ENCODE measurements around the gene CLPX.

CLPX gene

GRCh38 chr15:65206750-65207149 lies 21.6 kb upstream of the CLPX start:
- H3K9me3 ChIP-seq (ENCODE audit: control insufficient read depth, insufficient read depth, low read length), result no peaks in the 10 kb centered on the region
- no peak overlapping the region for H3K9ac ChIP-seq (ENCODE audit: low read depth, low read length)
- H3K4me1 ChIP-seq (ENCODE audit: control insufficient read depth, insufficient read depth, low read length), result 0 out of 2 replicates have a peak, but pooled peaks cover 2% of the 10 kb centered on the region
- no peaks in the 10 kb centered on the region for H3K27me3 ChIP-seq (ENCODE audit: control insufficient read depth, insufficient read depth, low read length)
- no peak overlapping the region for H3K27ac ChIP-seq (ENCODE audit: low read depth, low read length)
- no peaks in the 10 kb centered on the region for H3K36me3 ChIP-seq (ENCODE audit: control insufficient read depth, insufficient read depth, low read length)
- no peak overlapping the region for H3K4me3 ChIP-seq (ENCODE audit: low read depth, low read length)

GRCh38 chr15:65204931-65205660 lies 20.0 kb upstream of the CLPX start:
- no peaks in the 10 kb centered on the region for H3K9me3 ChIP-seq (ENCODE audit: control insufficient read depth, insufficient read depth, low read length)
- H3K4me1 ChIP-seq (ENCODE audit: control insufficient read depth, insufficient read depth, low read length), result no peaks in the 10 kb centered on the region
- H3K27me3 ChIP-seq (ENCODE audit: control insufficient read depth, insufficient read depth, low read length), result no peaks in the 10 kb centered on the region
- no peaks in the 10 kb centered on the region for H3K36me3 ChIP-seq (ENCODE audit: control insufficient read depth, insufficient read depth, low read length)
- no peak overlapping the region for H3K27ac ChIP-seq (ENCODE audit: low read depth, low read length)
- H3K4me3 ChIP-seq (ENCODE audit: low read depth, low read length), result no peak overlapping the region
- H3K9ac ChIP-seq (ENCODE audit: low read depth, low read length), result no peak overlapping the region

GRCh38 chr15:65204236-65204930 lies 19.2 kb upstream of the CLPX start:
- Histone ChIP-seq H3K4me1 (ENCODE audit: control insufficient read depth, insufficient read depth, low read length) (no peaks in the 10 kb centered on the region), H3K9me3 (ENCODE audit: control insufficient read depth, insufficient read depth, low read length) (no peaks in the 10 kb centered on the region), H3K27ac (ENCODE audit: low read depth, low read length) (no peak overlapping the region), H3K27me3 (ENCODE audit: control insufficient read depth, insufficient read depth, low read length) (no peaks in the 10 kb centered on the region), H3K36me3 (ENCODE audit: control insufficient read depth, insufficient read depth, low read length) (no peaks in the 10 kb centered on the region), H3K9ac (ENCODE audit: low read depth, low read length) (no peak overlapping the region), H3K4me3 (ENCODE audit: low read depth, low read length) (no peak overlapping the region)

- Histone ChIP-seq H3K4me3 (ENCODE audit: low read depth, low read length) (no peak overlapping the region), H3K9me3 (ENCODE audit: control insufficient read depth, insufficient read depth, low read length) (no peaks in the 10 kb centered on the region), H3K4me1 (ENCODE audit: control insufficient read depth, insufficient read depth, low read length) (no peaks in the 10 kb centered on the region), H3K36me3 (ENCODE audit: control insufficient read depth, insufficient read depth, low read length) (no peaks in the 10 kb centered on the region), H3K9ac (ENCODE audit: low read depth, low read length) (no peak overlapping the region), H3K27ac (ENCODE audit: low read depth, low read length) (no peak overlapping the region), H3K27me3 (ENCODE audit: control insufficient read depth, insufficient read depth, low read length) (no peaks in the 10 kb centered on the region)
These were observed 16.8 kb upstream of the CLPX start for GRCh38 chr15:65201918-65202317.

- no peaks in the 10 kb centered on the region for H3K9me3 ChIP-seq (ENCODE audit: control insufficient read depth, insufficient read depth, low read length)
- no peaks in the 10 kb centered on the region for H3K27me3 ChIP-seq (ENCODE audit: control insufficient read depth, insufficient read depth, low read length)
These were observed 13.4 kb upstream of the CLPX start for GRCh38 chr15:65198571-65198970.

GRCh38 chr15:65197337-65197645 lies 12.1 kb upstream of the CLPX start:
- no peaks in the 10 kb centered on the region for H3K36me3 ChIP-seq (ENCODE audit: control insufficient read depth, insufficient read depth, low read length)
- H3K9ac ChIP-seq (ENCODE audit: low read depth, low read length), result no peak overlapping the region
- H3K9me3 ChIP-seq (ENCODE audit: control insufficient read depth, insufficient read depth, low read length), result no peaks in the 10 kb centered on the region
- no peaks in the 10 kb centered on the region for H3K27me3 ChIP-seq (ENCODE audit: control insufficient read depth, insufficient read depth, low read length)
- no peak overlapping the region for H3K27ac ChIP-seq (ENCODE audit: low read depth, low read length)
- H3K4me1 ChIP-seq (ENCODE audit: control insufficient read depth, insufficient read depth, low read length), result no peaks in the 10 kb centered on the region
- no peak overlapping the region for H3K4me3 ChIP-seq (ENCODE audit: low read depth, low read length)

More at GRCh38 chr15:65198571-65198970, 13.4 kb upstream of the CLPX start:
- no peak overlapping the region for H3K27ac ChIP-seq (ENCODE audit: low read depth, low read length)
- no peak overlapping the region for H3K9ac ChIP-seq (ENCODE audit: low read depth, low read length)
- no peak overlapping the region for H3K4me3 ChIP-seq (ENCODE audit: low read depth, low read length)
- no peaks in the 10 kb centered on the region for H3K36me3 ChIP-seq (ENCODE audit: control insufficient read depth, insufficient read depth, low read length)
- no peaks in the 10 kb centered on the region for H3K4me1 ChIP-seq (ENCODE audit: control insufficient read depth, insufficient read depth, low read length)

GRCh38 chr15:65196637-65197336 lies 11.6 kb upstream of the CLPX start:
- Histone ChIP-seq H3K27me3 (ENCODE audit: control insufficient read depth, insufficient read depth, low read length) (no peaks in the 10 kb centered on the region), H3K27ac (ENCODE audit: low read depth, low read length) (no peak overlapping the region), H3K4me1 (ENCODE audit: control insufficient read depth, insufficient read depth, low read length) (no peaks in the 10 kb centered on the region), H3K9me3 (ENCODE audit: control insufficient read depth, insufficient read depth, low read length) (no peaks in the 10 kb centered on the region), H3K36me3 (ENCODE audit: control insufficient read depth, insufficient read depth, low read length) (no peaks in the 10 kb centered on the region), H3K4me3 (ENCODE audit: low read depth, low read length) (no peak overlapping the region), H3K9ac (ENCODE audit: low read depth, low read length) (no peak overlapping the region)

- Histone ChIP-seq H3K27ac (ENCODE audit: low read depth, low read length) (no peak overlapping the region), H3K9ac (ENCODE audit: low read depth, low read length) (no peak overlapping the region), H3K4me3 (ENCODE audit: low read depth, low read length) (no peak overlapping the region), H3K36me3 (ENCODE audit: control insufficient read depth, insufficient read depth, low read length) (no peaks in the 10 kb centered on the region), H3K9me3 (ENCODE audit: control insufficient read depth, insufficient read depth, low read length) (no peaks in the 10 kb centered on the region), H3K4me1 (ENCODE audit: control insufficient read depth, insufficient read depth, low read length) (no peaks in the 10 kb centered on the region), H3K27me3 (ENCODE audit: control insufficient read depth, insufficient read depth, low read length) (no peaks in the 10 kb centered on the region)
These were observed 10.4 kb upstream of the CLPX start for GRCh38 chr15:65195548-65195923.

GRCh38 chr15:65194826-65195547 lies 9.8 kb upstream of the CLPX start:
- H3K4me1 ChIP-seq (ENCODE audit: control insufficient read depth, insufficient read depth, low read length), result no peaks in the 10 kb centered on the region
- no peak overlapping the region for H3K9ac ChIP-seq (ENCODE audit: low read depth, low read length)
- H3K9me3 ChIP-seq (ENCODE audit: control insufficient read depth, insufficient read depth, low read length), result no peaks in the 10 kb centered on the region
- no peaks in the 10 kb centered on the region for H3K27me3 ChIP-seq (ENCODE audit: control insufficient read depth, insufficient read depth, low read length)
- no peak overlapping the region for H3K4me3 ChIP-seq (ENCODE audit: low read depth, low read length)
- H3K27ac ChIP-seq (ENCODE audit: low read depth, low read length), result no peak overlapping the region
- H3K36me3 ChIP-seq (ENCODE audit: control insufficient read depth, insufficient read depth, low read length), result no peaks in the 10 kb centered on the region

GRCh38 chr15:65192016-65192415 lies 6.9 kb upstream of the CLPX start:
- Histone ChIP-seq H3K4me1 (ENCODE audit: control insufficient read depth, insufficient read depth, low read length) (peaks cover 3% of the 10 kb centered on the region; the same call in 1 of the 2 replicates), H3K36me3 (ENCODE audit: control insufficient read depth, insufficient read depth, low read length) (no peaks in the 10 kb centered on the region), H3K4me3 (ENCODE audit: low read depth, low read length) (no peak overlapping the region), H3K27me3 (ENCODE audit: control insufficient read depth, insufficient read depth, low read length) (no peaks in the 10 kb centered on the region), H3K27ac (ENCODE audit: low read depth, low read length) (no peak overlapping the region), H3K9ac (ENCODE audit: low read depth, low read length) (no peak overlapping the region), H3K9me3 (ENCODE audit: control insufficient read depth, insufficient read depth, low read length) (no peaks in the 10 kb centered on the region)

All from HUES48 (cell line).